Transverse colon (tissue), 3 donors: ENCODE measurements around the gene FRZB.

Experiments
- EP300 ChIP-seq: sonication (generic); formaldehyde crosslinking; IDR thresholded peaks from one replicate; pipeline ENCODE4 v1.6.1; 2017; ENCODE audit warnings: antibody characterized with exemption, low read depth
- POLR2A ChIP-seq: fragments of 450-650 bp; IDR thresholded peaks from one replicate; pipeline ENCODE4 v1.6.1; 2016; ENCODE audit warnings: antibody characterized with exemption, mild to moderate bottlenecking, moderate library complexity
- TF ChIP-seq, protein P1 (sequence below), 5 experiments: fragments of 200-600 bp in 3 of 5; fragments of 450-650 bp in 2 of 5; sonication (generic) in 3 of 5; IDR thresholded peaks; 1 replicate in 2 of 5; 2 replicates in 3 of 5; pipeline ENCODE4 v1.5.1; 2016 to 2017; ENCODE audit warnings: antibody characterized with exemption in 5 of 5, inconsistent platforms in 3 of 5, mild to moderate bottlenecking in 2 of 5, moderate library complexity in 1 of 5

DNA sequence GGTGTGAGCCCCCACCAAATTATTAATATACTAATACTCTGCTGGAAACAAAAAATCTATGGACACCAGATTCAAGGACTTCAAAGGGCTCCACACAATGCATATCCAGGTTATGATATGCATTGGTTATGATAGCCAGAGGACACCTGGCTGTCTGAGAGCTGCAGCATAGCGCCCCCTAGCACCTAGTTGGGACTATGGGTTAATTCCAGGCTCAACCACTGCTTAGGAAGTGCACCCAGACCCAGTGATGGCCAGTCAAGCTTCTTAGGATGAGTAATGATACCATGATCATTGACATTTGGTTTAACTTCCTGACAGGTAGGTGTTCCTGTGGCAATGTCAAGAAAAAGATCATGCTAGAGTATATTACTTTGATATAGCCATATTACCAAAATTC lies 3.8 kb upstream of the FRZB start:
- TF ChIP-seq, protein P1, sequence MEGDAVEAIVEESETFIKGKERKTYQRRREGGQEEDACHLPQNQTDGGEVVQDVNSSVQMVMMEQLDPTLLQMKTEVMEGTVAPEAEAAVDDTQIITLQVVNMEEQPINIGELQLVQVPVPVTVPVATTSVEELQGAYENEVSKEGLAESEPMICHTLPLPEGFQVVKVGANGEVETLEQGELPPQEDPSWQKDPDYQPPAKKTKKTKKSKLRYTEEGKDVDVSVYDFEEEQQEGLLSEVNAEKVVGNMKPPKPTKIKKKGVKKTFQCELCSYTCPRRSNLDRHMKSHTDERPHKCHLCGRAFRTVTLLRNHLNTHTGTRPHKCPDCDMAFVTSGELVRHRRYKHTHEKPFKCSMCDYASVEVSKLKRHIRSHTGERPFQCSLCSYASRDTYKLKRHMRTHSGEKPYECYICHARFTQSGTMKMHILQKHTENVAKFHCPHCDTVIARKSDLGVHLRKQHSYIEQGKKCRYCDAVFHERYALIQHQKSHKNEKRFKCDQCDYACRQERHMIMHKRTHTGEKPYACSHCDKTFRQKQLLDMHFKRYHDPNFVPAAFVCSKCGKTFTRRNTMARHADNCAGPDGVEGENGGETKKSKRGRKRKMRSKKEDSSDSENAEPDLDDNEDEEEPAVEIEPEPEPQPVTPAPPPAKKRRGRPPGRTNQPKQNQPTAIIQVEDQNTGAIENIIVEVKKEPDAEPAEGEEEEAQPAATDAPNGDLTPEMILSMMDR (IDR thresholded peaks at IDR 0.05) = peak in 1 of 5 experiments; percentile 14
- TF ChIP-seq POLR2A = no peak
- no peak for TF ChIP-seq EP300
